HK-2 (cell line): ENCODE results near the gene PHLPP1.

Experiments
- DNase-seq: peaks from one replicate; pipeline ENCODE4 v3.0.0-alpha.2; 2018; ENCODE audit not compliant: unreplicated experiment

The PHLPP1 gene

DNA sequence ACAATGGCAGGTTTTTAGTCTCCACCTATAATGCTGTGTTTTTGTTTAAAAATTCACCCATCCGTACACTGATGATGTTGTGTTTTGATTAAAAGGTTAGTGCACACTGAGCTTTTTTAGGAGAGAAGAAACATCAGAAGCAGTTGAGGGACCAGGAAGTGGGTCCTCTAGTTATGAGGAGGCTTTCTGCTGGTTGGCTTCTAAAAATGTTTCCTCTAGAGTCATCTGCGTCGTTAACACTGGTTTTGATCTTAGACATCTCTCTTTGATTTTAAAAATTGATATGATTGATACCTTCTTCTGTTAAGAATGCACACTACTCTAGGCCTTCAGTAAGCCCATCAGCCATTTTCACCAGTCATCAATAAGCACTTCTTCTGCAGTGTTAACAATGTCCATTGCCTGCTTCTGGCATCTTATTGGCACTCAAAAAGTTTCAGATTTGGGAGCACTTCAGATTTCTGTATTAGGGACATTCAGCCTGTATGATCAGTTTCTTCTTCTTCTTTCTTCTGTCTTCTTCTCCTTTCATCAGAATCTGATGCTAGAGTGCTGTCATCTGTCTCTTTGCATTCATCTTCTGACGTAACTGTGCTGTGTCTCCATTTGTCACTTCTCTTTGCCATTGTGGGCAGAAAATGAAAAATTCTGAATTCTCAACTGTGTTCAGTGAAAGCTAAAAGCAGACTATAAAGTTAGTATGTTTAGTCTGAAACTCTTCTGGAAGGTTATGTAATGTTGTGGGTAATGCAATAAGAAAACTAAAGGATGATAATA lies 56.3 kb downstream of the PHLPP1 start:
- DNase-seq = no peak

DNA sequence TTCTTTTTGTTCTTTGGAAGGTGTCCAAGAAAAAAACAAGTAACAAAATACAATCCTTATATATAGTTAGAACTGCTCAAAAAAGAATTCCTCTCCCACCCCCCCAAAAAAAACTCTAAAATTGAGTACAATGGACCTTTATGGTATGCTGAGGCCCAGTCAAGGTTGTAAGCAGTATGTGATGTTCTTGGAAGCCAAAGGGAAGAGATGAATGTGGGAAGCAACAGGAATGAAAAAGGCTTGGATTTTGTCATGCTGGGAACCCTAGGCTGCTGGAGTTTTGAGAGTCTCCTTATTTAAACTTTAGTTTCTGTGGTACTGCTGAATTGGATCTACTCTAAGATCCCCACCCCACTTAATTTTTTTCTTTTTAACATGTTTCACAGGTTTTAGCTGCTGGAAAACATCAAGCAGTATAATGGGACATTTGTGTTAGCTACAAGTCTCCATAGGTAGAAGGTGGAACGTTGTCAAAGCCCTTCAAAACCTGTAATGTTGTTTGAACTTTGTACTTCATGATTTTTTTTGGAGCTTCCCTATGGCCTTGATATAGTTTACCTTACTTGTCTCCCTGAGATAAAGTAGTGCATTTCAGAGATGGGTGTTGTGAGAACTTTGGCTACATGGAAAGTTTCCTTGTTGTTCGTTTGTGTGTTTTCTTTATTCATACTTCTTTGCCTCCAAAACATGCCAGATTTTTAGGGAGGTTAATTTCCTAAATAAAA lies 57.7 kb downstream of the PHLPP1 start:
- no peak for DNase-seq

DNA sequence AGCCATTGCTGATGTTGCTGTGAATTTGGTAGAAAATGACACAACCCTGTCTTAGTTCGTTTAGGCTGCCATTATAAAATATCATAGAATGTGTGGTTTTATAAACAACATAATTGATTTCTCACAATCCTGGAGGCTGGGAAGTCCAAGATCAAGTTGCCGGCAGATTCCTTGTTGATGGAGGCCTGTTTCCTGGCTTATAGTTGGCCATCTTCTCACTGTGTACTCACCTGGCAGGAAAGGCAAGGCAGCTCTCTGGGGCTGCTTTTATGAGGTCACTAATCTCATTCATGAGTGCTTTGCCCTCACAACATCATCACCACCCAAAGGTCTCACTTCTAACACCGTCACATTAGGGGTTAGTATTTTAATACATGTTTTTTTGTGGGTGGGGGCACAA lies 58.4 kb downstream of the PHLPP1 start:
- DNase-seq = no peak

DNA sequence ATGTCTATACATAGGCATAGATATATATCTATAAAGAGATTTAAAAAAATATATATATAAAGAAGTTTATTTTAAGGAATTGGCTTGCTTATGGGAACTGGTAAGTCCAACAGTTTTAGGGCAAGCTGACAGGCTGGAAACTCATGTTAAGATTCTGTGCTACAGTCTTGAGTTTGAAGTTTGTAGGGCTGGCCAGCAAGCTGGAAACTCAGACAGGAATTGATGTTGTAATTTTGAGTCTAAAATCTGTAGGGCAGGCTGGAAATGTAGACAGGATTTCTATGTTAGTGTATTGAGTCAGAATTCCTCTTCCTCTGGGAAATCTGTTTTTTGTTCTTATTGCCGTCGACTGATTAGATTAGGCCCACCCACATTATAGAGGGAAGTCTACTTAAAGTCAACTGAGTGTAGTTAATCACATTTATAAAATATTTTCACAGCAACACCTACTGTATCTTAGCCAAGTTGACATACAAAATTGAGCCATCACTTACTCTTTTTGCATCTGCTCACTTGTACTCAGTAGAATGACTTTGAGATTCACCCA lies 60.8 kb downstream of the PHLPP1 start:
- no peak for DNase-seq

DNA sequence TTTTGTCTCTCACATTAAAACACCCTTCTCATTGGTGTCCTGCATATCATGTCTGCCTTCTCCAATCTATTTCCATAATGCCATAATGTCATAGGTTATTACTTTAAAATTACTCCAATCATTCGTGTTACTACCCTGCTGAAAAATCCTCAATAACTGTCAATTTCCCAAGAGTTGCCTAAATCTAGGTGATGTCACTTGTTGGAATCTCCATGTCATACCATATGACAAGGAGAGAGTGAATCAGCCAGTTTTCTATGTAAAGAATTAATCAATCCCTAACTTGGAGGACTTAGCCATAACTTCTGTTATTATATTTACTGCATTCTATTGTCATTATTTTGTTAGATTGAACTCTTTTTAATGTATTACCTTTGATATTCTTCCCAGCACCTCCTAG lies 62.5 kb downstream of the PHLPP1 start:
- no peak for DNase-seq

DNA sequence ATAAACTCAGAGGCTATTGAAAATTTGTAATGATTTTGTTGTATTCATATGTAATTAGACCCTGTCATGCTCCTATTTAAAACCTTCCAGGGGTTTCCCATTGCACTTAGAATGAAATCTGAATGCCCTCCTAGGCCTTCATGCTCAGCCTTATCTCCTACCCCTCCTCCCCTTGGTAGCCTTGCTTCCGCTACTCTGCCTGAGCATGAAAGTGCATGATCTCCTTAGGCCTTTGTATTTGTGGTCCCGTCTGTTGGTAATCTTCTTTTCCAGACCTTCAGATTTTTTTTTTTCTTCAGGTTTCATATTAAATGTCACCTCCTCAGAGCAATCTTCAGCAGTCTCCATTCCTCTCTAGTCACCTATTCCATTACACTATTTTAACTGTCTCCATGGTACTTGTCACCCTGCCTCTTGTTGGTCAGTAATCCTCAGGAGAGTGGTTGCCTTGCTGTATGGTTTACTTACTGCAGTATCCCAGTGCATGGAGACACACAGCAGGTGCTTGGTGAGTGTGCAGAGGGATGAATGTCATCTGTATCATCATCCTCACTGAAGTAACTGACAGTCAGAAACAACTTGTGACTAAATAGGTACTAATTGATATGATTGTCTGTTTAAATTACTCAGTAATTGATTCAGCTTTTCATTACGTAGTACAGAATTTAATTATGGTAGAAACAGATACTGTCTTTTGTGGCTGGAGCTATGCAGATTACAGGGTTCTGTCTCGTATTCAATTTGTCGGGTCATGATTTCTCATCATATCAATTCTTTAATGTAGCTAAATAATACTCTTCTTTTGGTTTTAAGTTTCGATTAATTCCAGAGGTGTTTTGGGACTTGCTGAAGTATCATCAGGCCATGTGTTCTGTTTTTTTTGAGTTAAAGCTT lies 63.9 kb downstream of the PHLPP1 start:
- DNase-seq = no peak

DNA sequence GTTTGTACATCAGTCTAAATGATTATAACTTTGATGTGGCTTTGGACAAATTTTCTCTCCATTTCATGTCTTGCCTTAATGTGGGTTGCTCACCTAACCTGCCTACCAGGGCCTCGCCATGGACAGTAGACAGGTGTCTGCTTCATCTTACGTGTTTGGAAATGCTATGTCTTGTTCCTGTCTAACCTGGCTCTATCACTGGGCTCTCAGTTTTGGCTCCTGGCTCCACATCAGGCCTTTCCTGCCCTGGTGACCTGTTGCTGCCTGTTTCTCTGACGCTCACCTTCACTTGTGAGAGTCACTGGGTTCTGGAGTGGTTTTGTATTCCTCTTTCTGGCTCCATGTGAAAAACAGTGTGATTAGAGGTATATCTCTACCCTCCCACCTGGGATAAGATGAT lies 65.9 kb downstream of the PHLPP1 start:
- DNase-seq = no peak

DNA sequence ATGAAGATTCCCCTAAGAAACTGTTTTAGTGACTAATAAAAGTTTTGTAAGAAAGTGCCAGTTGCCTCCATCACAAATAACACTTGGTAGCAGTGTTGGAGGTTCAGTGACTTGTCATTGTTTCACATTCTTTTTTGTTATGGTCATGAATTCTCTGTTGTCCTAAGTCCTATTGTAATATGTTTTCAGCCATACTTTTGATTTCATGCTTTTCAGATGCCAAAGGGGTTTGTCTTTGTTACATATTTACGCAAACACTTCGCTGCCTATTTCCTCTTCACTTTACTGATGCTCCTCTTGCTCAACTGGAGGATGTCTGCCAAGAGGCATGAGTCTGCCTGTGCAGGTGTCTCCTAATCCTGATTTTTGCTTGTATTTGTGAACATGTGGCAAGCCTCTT lies 66.6 kb downstream of the PHLPP1 start:
- DNase-seq = no peak

DNA sequence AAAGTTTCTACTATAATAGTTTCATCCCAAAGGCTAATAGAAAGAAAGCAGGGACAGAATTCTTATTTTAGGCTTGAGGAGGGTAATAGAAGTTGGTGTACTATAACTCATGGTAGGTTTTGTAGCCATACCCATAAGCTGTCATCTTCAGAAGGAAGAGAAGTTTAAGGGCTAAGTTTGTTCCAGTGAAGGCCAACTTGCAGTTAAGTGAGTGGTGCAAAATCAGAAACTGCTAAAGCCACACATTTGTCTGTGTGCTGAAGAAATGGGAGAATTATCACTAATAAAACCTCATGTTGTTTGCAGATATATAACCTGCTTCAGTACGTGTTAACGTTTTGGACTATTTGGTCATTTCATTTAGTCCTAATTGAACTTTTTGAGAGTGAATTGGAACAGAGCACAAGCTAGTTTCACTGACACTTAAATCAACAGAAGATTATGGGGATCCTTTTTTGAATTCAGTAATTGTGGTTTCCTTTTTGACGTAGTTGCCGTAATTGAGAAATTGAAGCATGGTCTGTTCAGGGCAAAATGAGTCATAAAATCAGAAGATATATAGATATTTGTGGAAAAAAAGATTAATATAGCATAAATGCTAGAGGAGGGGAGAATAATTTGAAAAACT lies 69.1 kb downstream of the PHLPP1 start:
- DNase-seq = no peak

DNA sequence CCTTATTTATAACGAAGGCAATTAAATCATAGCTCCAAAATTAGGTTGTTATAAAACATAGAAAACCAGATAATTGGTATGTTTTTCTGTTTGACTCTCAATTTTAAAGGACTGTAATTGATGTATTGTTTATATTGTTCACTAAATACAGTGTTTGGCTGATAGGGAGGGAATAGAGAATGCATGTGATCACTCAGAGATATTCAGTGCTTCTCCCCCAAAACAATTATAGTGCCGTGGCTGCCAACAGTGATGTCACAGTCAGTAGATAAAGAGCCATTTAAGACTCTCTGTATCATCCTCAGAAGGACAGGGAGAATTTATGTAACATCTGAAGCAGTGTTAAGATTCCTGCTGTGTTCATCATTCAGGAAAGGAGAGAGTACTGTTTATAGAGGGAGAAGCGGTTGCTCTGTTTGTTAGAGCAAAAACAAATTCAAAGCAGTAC lies 69.6 kb downstream of the PHLPP1 start:
- DNase-seq = no peak

DNA sequence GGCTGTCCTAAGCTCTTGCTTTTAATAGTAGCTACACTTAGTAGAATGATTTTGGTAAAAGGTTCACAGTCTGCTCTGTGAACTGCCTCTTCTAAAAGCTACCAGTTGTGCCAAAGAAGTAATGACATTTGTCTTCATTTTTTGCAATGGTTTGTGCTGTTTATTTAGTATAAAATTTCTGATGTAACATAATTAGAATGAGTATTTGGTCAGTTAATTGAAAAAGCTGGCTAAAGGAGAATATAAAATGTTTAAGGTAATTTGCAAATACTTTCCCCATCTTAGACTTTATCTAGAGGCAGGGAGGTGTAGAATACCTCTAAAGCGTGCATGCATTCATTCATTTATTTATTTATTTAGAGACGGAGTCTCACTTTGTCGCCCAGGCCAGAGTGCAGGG lies 71.3 kb downstream of the PHLPP1 start:
- DNase-seq = no peak

DNA sequence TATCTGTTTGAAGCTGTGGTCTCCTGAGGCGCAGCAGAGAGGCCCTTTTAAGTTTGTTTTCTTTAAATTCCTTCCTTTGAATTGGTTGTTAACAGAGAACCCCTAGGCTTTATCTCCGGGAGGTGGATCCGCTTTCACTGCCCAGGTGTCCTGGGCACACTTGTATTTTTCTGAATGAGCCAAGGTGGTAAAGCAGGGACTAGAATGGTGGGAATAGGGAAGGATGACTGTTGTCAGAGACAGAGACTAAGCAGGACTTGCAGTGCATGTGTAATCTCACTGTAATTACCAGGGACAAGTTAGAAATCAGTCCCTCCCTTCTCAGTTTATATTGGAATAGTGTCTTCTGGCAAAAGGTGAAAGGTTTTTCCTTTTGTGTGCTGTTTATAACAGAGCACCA lies 72.8 kb downstream of the PHLPP1 start:
- DNase-seq = no peak

DNA sequence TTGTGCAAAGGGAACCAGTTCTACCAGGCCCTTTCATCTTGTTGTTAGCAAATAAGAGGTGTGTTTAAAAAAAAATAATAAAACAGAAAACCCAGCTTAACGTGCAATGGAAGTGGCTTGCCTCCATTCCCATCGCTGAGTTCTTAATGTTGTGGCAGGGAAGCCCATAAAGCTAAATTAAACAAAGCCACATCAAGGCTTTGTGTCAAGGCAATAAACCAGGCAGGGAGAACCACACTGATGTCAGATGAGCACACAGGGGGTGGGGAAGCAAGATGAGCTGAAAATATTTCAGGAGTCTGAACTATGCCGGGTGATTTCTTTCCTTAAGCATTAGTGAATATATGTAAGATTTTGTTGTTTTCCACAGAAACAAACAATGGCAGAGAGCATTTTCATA lies 73.5 kb downstream of the PHLPP1 start:
- no peak for DNase-seq

DNA sequence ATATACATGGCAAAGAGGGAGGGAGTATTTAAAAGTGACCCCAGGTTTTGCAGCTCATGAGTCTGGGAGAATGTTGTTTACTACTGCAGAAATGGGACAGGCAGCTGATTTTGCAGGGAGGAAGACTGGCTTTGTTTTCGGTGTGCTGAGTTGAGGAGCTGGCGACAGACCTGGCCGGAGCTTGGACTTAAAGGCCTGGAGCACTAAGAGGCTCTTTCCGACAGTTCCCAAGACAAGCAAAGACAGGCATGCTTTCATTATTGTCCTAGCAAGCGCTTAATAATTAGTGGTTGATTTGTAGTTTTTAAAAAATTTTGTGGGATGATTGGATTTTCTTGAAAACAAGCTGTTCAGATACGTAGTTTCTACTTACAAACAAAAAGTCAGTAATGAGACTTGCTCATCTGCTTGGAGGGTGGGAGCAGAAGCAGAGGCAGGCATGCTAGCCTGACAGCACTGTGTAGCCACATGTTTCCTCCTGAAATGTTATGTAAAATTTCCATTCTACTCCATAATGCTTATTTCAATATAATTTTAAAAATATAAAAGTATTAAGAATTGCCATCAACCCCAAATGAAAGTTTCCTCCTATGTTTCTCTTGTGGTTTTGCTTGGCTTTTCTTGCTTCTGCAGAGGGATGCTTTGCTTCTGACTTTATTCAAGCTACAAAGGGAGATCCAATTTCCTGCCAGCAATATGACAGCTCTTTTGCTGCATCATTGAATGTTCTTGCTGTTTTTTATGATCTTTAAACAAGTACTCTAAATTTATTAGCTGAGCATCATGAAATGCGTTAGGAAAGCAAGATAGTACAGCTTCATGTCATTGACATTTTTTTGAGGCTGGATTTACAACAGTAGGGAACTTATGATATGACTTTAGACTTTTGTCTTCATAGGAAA lies 75.8 kb downstream of the PHLPP1 start:
- DNase-seq = no peak

DNA sequence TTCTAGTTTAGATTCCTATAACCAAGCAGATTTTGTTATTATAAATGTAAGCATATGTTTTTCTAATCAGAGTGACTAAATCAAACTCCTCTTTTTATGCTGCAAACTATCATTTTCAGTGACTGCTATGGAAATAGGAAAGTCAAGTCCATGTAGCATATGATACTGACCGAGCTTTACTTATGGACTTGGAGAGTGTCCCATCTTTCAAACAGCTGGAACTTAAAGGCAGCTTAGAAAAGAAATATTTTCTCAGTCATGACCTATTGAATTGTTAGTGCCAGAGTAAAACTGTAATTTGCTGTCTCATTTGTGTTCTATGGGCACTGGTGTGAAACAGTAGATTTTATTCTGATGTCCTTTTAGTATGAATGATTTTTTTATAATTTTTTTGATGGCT lies 76.7 kb downstream of the PHLPP1 start:
- no peak for DNase-seq

DNA sequence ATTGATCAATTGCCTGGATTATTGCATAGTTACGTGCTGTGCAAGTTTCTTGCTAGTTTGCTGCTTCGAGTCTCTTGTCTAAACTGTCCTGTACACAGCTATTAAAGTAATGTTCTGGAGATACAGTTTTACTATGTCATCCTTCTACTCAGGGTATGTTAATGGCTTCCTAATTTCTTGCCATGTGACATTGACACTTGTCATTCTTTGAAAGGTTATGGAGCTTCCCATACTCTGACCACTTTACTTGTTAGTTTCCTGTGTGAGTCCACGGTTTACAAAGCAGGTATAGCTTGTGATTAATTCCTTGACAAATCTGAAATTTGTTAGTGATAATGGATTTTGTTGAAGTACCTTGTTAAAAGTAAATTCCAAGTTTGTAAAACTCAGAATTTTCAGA lies 80.5 kb downstream of the PHLPP1 start:
- DNase-seq = no peak

DNA sequence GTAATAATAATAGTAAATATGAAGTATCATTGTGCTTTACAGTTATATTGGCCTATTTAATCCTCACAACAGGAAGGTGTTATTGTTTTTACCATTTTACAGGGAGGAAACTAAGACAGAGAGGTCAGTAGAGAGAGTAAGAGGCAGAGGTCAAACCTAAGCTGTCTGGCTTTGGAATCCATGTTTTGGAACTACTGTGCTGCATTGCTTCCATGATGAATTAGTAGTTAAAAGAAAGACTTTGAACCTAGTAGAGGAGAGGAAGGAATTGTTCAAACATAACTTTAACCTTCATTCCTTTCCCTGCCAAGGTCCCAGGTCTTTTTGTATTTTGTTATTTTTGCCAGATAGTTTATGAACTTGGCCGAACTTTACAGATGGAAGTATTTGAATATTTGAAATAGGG lies 80.9 kb downstream of the PHLPP1 start:
- no peak for DNase-seq

DNA sequence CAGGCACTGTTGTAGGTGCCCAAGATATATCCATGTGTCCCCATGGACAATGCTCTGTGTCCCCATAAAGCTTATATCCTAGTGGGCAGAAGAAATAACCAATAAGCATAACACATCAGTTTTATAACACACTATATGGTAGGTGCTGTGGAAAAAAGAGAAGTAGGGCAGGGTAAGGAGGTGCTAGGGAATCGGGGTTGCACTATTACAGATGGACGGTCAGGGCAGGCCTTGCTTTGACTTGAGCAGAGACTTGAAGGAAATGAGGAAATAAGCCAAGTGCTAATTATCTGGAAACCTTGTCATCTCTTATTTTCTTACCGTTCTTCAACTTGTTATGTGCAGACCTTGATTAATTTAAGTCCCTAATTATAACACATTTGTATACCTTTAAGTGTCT lies 82.0 kb downstream of the PHLPP1 start:
- no peak for DNase-seq

DNA sequence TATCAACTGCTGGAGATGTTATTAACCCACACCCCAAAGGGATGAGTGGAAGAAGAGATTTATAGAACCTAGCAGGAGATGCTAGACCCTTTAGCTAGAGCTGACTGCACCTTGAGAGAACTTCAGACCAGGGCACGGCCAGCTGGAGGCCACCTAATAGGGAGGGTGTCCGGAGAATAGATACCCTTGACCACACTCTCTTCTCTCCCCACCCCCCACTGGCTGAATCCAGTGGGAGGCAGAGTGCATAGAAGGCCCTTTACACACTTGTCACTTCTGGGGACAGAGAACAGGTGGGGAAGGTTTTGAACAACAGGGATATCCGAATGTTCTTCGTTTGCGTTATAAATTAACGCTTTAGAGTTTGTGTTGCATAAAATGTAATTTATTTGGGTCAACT lies 84.6 kb downstream of the PHLPP1 start:
- DNase-seq = no peak

DNA sequence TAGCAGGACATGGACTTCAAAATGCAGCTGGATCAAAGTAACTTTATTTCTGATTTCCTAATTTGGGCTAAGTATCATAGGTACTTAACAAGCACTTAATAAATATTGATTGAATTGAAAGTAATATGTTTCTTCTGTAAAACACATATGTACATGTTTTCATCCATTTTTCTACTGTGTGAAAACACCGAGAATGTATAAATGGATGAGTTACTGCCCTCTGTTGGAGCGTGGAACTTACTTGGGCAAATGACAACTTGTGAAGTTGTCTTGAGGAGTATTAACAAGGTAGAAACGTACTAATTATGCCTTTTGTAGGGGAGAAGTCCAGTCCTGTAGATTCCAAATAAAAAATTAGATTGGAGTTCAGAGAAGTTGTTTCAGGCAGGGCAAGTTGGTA lies 87.2 kb downstream of the PHLPP1 start:
- DNase-seq = no peak

DNA sequence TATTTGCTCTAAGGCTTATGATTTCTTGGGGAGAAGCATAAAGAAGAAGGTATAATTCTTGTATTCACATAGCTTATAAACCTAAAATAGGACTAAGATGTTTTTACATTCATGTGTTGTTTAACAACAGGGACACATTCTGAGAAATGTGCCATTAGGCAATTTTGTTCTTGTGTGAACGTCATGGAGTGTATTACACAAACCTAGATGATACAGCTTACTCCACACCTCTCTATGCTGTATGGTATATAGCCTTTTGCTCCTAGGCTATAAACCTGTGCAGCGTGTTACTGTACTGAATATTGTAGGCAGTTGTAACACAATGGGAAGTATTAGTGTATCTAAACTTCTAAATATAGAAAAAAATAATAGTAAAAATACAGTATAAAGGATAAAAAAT lies 92.1 kb downstream of the PHLPP1 start:
- no peak for DNase-seq
